Chondrocyte (in vitro differentiated cells): ENCODE measurements around the gene FARSA. TPM values are rescaled to one million over a fixed set of nuclear protein-coding genes. Genes with fewer than 3 reads are reported as not detected.
"Not testable (repeated sequence)": the region's sequence is repeated elsewhere in the genome, so short reads cannot be mapped to it uniquely, and the experiment has no call there.

Experiments used
- DNase-seq: peaks from one replicate; pipeline ENCODE4 v3.0.0; 2021; ENCODE audit warnings: mixed read lengths, low spot score
- H3K27ac Mint-ChIP-seq: one replicate; pipeline ENCODE4 v1.8.0; 2021; ENCODE audit warnings: mild to moderate bottlenecking, moderate library complexity, mixed read lengths; ENCODE audit not compliant: unreplicated experiment
- H3K27me3 Mint-ChIP-seq: 2 replicates; pipeline ENCODE4 v1.8.0; 2021; ENCODE audit warnings: low read depth, mixed read lengths
- H3K36me3 Mint-ChIP-seq: 2 replicates; pipeline ENCODE4 v1.8.0; 2021; ENCODE audit warnings: low read depth, mixed read lengths
- H3K4me1 Mint-ChIP-seq: 2 replicates; pipeline ENCODE4 v1.8.0; 2021; ENCODE audit warnings: low read depth, mild to moderate bottlenecking, mixed read lengths
- H3K4me3 Mint-ChIP-seq: one replicate; pipeline ENCODE4 v1.8.0; 2021; ENCODE audit warnings: mild to moderate bottlenecking, moderate library complexity, mixed read lengths; ENCODE audit not compliant: unreplicated experiment
- H3K9me3 Mint-ChIP-seq: 2 replicates; pipeline ENCODE4 v1.8.0; 2021; ENCODE audit warnings: low read depth, mixed read lengths
- total RNA-seq: library from RNA; stranded (reverse); gene quantifications from 3 replicates; pipeline ENCODE4 v1.2.1, GENCODE V29; 2021
- TF ChIP-seq, protein P1 (sequence below): fragments of 200-600 bp; sonication (generic); IDR thresholded peaks from 2 replicates; pipeline ENCODE4 v1.5.0; 2021; ENCODE audit warnings: antibody characterized with exemption, mild to moderate bottlenecking, moderate library complexity

FARSA gene
- total RNA-seq, 1 donor from 2014 or later = 46.4 TPM

DNA sequence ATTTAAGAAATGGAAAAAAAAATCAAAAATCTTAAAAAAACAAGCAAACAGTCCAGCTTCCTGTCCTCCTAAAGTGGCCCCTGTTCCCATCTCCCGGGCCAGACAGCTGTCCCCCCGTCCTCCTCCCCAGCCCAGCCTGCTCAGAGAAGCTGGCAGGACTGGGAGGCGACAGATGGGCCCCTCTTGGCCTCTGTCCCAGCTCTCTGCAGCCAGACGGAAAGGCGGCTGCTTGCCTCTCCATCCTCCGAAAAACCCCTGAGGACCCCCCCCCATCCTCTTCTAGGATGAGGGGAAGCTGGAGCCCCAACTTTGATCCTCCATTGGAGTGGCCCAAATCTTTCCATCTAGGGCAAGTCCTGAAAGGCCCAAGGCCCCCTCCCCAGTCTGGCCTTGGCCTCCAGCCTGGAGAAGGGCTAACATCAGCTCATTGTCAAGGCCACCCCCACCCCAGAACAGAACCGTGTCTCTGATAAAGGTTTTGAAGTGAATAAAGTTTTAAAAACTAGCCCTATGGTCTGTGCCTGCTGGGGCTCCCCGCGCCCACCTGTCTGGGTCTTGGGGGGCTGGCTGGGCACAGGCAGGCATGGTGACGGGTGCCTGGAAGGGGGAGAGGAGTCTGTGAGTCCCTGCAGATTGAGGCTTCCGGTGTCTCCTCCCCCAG is 19.8 kb upstream of the FARSA start:
- Mint-ChIP-seq H3K27ac (peak overlapping the region; percentile 99), H3K27me3 (no peaks in the 10 kb centered on the region), H3K4me3 (peak overlapping the region; percentile 45), H3K36me3 (peaks cover 22% of the 10 kb centered on the region), H3K4me1 (peaks cover 67% of the 10 kb centered on the region), H3K9me3 (no peaks in the 10 kb centered on the region)
- DNase-seq = no peak
- TF ChIP-seq, protein P1, sequence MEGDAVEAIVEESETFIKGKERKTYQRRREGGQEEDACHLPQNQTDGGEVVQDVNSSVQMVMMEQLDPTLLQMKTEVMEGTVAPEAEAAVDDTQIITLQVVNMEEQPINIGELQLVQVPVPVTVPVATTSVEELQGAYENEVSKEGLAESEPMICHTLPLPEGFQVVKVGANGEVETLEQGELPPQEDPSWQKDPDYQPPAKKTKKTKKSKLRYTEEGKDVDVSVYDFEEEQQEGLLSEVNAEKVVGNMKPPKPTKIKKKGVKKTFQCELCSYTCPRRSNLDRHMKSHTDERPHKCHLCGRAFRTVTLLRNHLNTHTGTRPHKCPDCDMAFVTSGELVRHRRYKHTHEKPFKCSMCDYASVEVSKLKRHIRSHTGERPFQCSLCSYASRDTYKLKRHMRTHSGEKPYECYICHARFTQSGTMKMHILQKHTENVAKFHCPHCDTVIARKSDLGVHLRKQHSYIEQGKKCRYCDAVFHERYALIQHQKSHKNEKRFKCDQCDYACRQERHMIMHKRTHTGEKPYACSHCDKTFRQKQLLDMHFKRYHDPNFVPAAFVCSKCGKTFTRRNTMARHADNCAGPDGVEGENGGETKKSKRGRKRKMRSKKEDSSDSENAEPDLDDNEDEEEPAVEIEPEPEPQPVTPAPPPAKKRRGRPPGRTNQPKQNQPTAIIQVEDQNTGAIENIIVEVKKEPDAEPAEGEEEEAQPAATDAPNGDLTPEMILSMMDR = no peak

DNA sequence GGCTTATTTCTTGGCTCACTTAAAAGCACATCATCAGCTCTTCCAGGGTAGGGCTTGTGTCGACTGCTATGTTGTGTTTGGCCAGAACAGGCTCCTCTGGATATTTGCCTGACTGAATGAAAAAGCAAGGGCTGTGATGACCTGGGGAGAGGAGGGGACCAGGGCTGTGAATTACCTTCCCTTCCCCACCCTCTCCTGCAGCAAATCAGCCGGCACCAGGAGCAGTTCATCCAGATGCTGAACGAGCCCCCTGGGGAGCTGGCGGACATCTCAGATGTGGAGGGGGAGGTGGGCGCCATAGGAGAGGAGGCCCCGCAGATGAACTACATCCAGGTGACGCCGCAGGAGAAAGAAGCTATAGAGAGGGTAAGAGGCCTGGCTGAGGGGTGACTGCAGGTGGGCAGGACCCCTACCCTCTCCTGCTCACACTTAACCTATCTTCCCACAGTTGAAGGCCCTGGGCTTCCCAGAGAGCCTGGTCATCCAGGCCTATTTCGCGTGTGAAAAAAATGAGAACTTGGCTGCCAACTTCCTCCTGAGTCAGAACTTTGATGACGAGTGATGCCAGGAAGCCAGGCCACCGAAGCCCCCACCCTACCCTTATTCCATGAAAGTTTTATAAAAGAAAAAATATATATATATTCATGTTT is 19.1 kb upstream of the FARSA start:
- DNase-seq = no peak
- Mint-ChIP-seq H3K4me1 (peaks cover 70% of the 10 kb centered on the region), H3K27me3 (no peaks in the 10 kb centered on the region), H3K4me3 (peak overlapping the region; percentile 51), H3K27ac (peak overlapping the region; percentile 99), H3K36me3 (peaks cover 25% of the 10 kb centered on the region), H3K9me3 (no peaks in the 10 kb centered on the region)
- TF ChIP-seq, protein P1 = no peak

DNA sequence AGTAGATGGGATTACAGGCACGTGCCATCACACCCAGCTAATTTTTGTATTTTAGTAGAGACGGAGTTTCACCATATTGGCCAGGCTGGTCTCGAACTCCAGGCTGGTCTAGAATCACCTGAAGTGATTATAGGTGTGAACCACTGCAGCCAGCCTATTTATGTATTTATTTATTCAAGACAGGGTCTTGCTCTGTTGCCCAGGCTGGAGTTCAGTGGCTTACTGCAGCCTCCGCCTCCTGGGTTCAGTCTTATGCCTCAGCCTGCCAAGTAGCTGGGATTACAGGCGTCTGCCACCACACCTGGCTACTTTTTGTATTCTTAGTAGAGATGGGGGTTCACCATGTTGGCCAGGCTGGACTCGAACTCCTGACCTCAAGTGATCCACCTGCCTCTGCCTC is 18.5 kb upstream of the FARSA start:
- peaks cover 25% of the 10 kb centered on the region for H3K36me3 Mint-ChIP-seq
- H3K27ac Mint-ChIP-seq = peak overlapping the region; percentile 99
- H3K9me3 Mint-ChIP-seq, DNase-seq, H3K27me3 Mint-ChIP-seq: not testable (repeated sequence)
- peak overlapping the region; percentile 51 for H3K4me3 Mint-ChIP-seq
- H3K4me1 Mint-ChIP-seq = peaks cover 70% of the 10 kb centered on the region

DNA sequence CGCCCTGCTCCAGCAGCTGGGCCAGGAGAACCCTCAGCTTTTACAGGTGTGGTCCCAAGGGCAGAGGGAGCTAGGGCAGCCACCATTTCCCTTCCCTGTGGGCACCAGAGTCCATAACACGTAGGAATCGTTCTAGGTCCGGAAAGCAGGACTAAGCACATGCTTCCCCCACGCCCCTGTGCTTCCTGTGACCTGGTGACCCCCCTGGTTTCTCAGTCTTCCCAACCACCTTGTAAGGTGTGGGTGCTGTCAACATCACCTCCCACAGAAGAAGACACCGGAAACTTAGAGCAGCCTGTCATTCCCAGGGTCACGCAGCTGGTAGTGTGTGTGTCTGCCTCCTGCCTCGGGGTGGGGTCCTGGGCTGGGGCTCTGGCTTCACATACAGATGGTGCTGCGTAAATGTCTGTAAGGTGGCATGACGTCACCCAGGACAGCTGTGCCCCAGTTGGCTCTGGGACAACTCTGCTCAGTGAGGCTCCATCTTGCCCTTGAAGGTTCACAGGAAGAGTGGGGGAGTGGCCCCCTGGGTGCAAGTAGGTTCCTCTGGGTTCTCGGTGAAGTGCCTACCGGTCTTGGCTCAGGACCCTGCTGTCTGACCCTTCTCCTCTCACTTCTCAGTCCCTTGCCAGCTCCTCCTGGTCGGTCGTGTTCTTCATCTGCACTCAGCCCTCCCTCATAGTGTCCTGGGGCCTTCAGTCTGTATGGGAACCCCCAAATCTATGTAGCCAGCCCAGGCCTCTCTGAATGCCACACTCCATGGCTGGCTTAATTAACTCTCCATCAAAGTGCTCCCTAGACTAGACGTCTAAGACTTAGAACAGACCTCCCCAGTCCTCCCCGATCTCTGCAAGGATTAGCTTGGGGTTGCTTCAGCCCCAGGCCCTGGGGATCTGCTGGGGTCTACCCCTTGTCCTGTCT is 16.1 kb upstream of the FARSA start:
- Mint-ChIP-seq H3K4me1 (peaks cover 61% of the 10 kb centered on the region), H3K36me3 (peaks cover 25% of the 10 kb centered on the region), H3K4me3 (no peak overlapping the region), H3K27ac (peak overlapping the region; percentile 99), H3K27me3 (no peaks in the 10 kb centered on the region), H3K9me3 (no peaks in the 10 kb centered on the region)
- no peak for DNase-seq
- TF ChIP-seq, protein P1 = no peak

DNA sequence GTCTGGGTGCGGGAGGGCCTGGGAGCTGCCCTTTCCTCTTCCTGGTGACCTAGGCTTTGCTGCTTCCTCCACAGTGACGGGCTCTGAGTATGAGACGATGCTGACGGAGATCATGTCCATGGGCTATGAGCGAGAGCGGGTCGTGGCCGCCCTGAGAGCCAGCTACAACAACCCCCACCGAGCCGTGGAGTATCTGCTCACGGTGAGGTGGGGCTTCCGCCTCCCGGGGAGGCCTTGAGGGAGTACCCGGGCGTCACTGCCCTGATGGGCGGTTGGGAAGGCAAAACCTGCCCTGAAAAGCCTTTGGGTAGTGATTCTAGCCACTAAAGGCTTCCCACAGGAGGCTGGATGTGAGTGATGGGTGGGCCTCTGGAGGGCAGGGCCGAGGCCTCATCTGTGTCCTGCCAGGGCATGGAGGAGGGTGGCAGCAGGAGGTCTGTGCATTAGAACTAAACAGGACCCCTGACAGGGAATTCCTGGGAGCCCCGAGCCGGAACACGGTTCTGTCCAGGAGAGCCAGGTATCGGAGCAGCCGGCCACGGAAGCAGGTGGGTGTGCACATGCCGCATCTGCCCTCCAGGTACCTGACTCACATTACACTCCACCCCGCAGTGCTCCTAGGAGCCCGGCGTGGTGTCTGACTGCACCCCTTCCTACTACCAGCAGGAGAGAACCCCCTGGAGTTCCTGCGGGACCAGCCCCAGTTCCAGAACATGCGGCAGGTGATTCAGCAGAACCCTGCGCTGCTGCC is 15.3 kb upstream of the FARSA start:
- TF ChIP-seq, protein P1 = no peak
- no peak overlapping the region for H3K27ac Mint-ChIP-seq
- DNase-seq = no peak
- H3K36me3 Mint-ChIP-seq = peaks cover 24% of the 10 kb centered on the region
- H3K4me1 Mint-ChIP-seq = peaks cover 57% of the 10 kb centered on the region
- H3K9me3 Mint-ChIP-seq = no peaks in the 10 kb centered on the region
- no peaks in the 10 kb centered on the region for H3K27me3 Mint-ChIP-seq
- no peak overlapping the region for H3K4me3 Mint-ChIP-seq
